CD14-positive monocyte (primary cell): ENCODE data around the gene ADAT3. TPM values are rescaled to one million over a fixed set of nuclear protein-coding genes. Genes with fewer than 3 reads are reported as not detected.

ENCODE experiments used
- DNase-seq, 3 donors: peaks; one replicate each; pipeline ENCODE4 v3.0.0-alpha.2; 2011 to 2022
- H2AFZ ChIP-seq: 2 replicates; pipeline ENCODE4 v1.6.0; 2012; ENCODE audit warnings: mild to moderate bottlenecking, low read depth, low read length, inconsistent platforms; ENCODE audit not compliant: insufficient read depth, poor library complexity, severe bottlenecking
- H3K27ac ChIP-seq, 2 donors: 1 replicate in 1 of 2; 2 replicates in 1 of 2; pipeline ENCODE4 v1.5.1; 2012 to 2013; ENCODE audit warnings: low read length in 2 of 2, control low read depth in 1 of 2, inconsistent platforms in 1 of 2, low read depth in 1 of 2, mild to moderate bottlenecking in 1 of 2
- H3K27me3 ChIP-seq, 2 donors: one replicate each; pipeline versions ENCODE4 v1.6.0 to v1.6.1; 2011 to 2013; ENCODE audit warnings: low read length in 2 of 2; ENCODE audit not compliant: control insufficient read depth in 2 of 2, insufficient read depth in 2 of 2
- H3K36me3 ChIP-seq, 2 donors: replicated peaks in 1 of 2; 1 replicate in 1 of 2; 2 replicates in 1 of 2; pipeline versions ENCODE4 v1.5.1 to v1.6.1; 2012 to 2013; ENCODE audit warnings: low read length in 2 of 2, control low read depth in 1 of 2, inconsistent platforms in 1 of 2, mild to moderate bottlenecking in 1 of 2; ENCODE audit not compliant: insufficient read depth in 2 of 2, control insufficient read depth in 1 of 2
- H3K4me1 ChIP-seq, 2 donors: 1 replicate in 1 of 2; 2 replicates in 1 of 2; pipeline versions ENCODE4 v1.5.1 to v1.6.1; 2012 to 2013; ENCODE audit warnings: low read length in 2 of 2, control low read depth in 1 of 2, inconsistent platforms in 1 of 2, mild to moderate bottlenecking in 1 of 2, moderate library complexity in 1 of 2; ENCODE audit not compliant: insufficient read depth in 2 of 2, control insufficient read depth in 1 of 2
- H3K4me2 ChIP-seq: replicated peaks from 2 replicates; pipeline ENCODE3; 2012; ENCODE audit warnings: low read length, moderate library complexity, mild to moderate bottlenecking; ENCODE audit not compliant: poor library complexity, severe bottlenecking; ENCODE audit errors: extremely low read depth
- H3K4me3 ChIP-seq, 3 experiments: fragments of 200-600 bp in 1 of 3; sonication (generic) in 1 of 3; replicated peaks in 1 of 3; 1 replicate in 2 of 3; 2 replicates in 1 of 3; pipeline ENCODE4 v1.5.1; 2011 to 2013; ENCODE audit warnings: low read length in 3 of 3, mild to moderate bottlenecking in 3 of 3, control low read depth in 2 of 3, low read depth in 2 of 3, inconsistent platforms in 1 of 3, moderate library complexity in 1 of 3
- H3K79me2 ChIP-seq: 2 replicates; pipeline ENCODE4 v1.6.0; 2012; ENCODE audit warnings: mild to moderate bottlenecking, control low read depth, inconsistent platforms, low read length, moderate library complexity; ENCODE audit not compliant: insufficient read depth
- H3K9ac ChIP-seq: 2 replicates; pipeline ENCODE4 v1.6.0; 2017; ENCODE audit warnings: low read length, mild to moderate bottlenecking; ENCODE audit not compliant: insufficient read depth, poor library complexity, severe bottlenecking
- H3K9me3 ChIP-seq, 2 donors: replicated peaks in 1 of 2; 1 replicate in 1 of 2; 2 replicates in 1 of 2; pipeline versions ENCODE4 v1.5.1 to v1.6.1; 2012 to 2013; ENCODE audit warnings: low read length in 2 of 2, control low read depth in 1 of 2; ENCODE audit not compliant: control insufficient read depth in 1 of 2, insufficient read depth in 1 of 2
- H4K20me1 ChIP-seq: 2 replicates; pipeline ENCODE4 v1.6.0; 2012; ENCODE audit warnings: mild to moderate bottlenecking, low read length, control low read depth, moderate library complexity; ENCODE audit not compliant: insufficient read depth
- H3K27ac Mint-ChIP-seq, 7 donors: one replicate each; pipeline ENCODE4 v1.8.0; 2020; ENCODE audit warnings: mild to moderate bottlenecking in 7 of 7, mixed read lengths in 7 of 7, moderate library complexity in 6 of 7, inconsistent platforms in 2 of 7
- H3K27me3 Mint-ChIP-seq, 3 donors: one replicate each; pipeline ENCODE4 v1.8.0; 2021 to 2022; ENCODE audit warnings: low read depth in 3 of 3, mild to moderate bottlenecking in 3 of 3, mixed read lengths in 3 of 3, moderate library complexity in 3 of 3, inconsistent platforms in 1 of 3
- H3K36me3 Mint-ChIP-seq, 2 donors: one replicate each; pipeline ENCODE4 v1.8.0; 2020; ENCODE audit warnings: mixed read lengths in 2 of 2, inconsistent platforms in 1 of 2, mild to moderate bottlenecking in 1 of 2
- H3K4me1 Mint-ChIP-seq: one replicate; pipeline ENCODE4 v1.8.0; 2020; ENCODE audit warnings: mild to moderate bottlenecking, mixed read lengths
- H3K4me3 Mint-ChIP-seq, 2 donors: one replicate each; pipeline ENCODE4 v1.8.0; 2020; ENCODE audit warnings: mild to moderate bottlenecking in 2 of 2, mixed read lengths in 2 of 2, moderate library complexity in 1 of 2
- H3K9me3 Mint-ChIP-seq, 7 donors: one replicate each; pipeline ENCODE4 v1.8.0; 2020 to 2022; ENCODE audit warnings: mixed read lengths in 7 of 7, mild to moderate bottlenecking in 6 of 7, moderate library complexity in 6 of 7, inconsistent platforms in 2 of 7
- CTCF ChIP-seq: fragments of 200-600 bp; IDR thresholded peaks from one replicate; pipeline ENCODE4 v1.8.0; 2022; ENCODE audit warnings: antibody characterized with exemption, mild to moderate bottlenecking
- WGBS: methylation state at CpG from one replicate; pipeline ENCODE4 v1.1.5; 2013; ENCODE audit warnings: missing lambda C conversion rate; ENCODE audit not compliant: insufficient coverage; 5-methylcytosine and 5-hydroxymethylcytosine counted together
- intact Hi-C, 2 donors: fragments of 100-400 bp; cut with micrococcal nuclease; formaldehyde crosslinking; loops; one replicate each; pipeline versions ENCODE4 v1.15.0 to v1.15.1; 2023
- polyA plus RNA-seq, 3 donors: library from polyadenylated mRNA; depleted of rRNA in 1 of 3; unstranded in 2 of 3; stranded (reverse) in 1 of 3; fragments of 300-500 nt in 2 of 3; fragments of >200 nt in 1 of 3; fragmentation: Illumina TruSeq in 2 of 3; gene quantifications; 1 replicate in 2 of 3; 2 replicates in 1 of 3; pipeline ENCODE4 v1.2.3, GENCODE V29; 2012 to 2021

Gene ADAT3
- polyA plus RNA-seq, 3 donors = 2.7 to 3.2 (median 3.1) TPM

- Histone ChIP-seq H3K9me3 (no peaks in the 10 kb centered on the region), H3K79me2 (peaks cover 71% of the 10 kb centered on the region), H3K27me3 (no peaks in the 10 kb centered on the region), H3K4me3 (no peak overlapping the region), H4K20me1 (peaks cover 58% of the 10 kb centered on the region), H2AFZ (no peak overlapping the region), H3K9ac (no peak overlapping the region), H3K4me2 (no peak overlapping the region), H3K27ac (no peak overlapping the region), H3K36me3 (peaks cover 6 to 16% of the 10 kb centered on the region in 2 donors), H3K4me1 (peaks cover 24 to 41% of the 10 kb centered on the region in 2 donors)
- Mint-ChIP-seq H3K4me3 (no peak overlapping the region), H3K27me3 (no peaks in the 10 kb centered on the region), H3K27ac (peak overlapping the region in 1 of 7 donors; percentile 42), H3K36me3 (peaks cover 5 to 22% of the 10 kb centered on the region in 2 donors), H3K9me3 (no peaks in the 10 kb centered on the region), H3K4me1 (peaks cover 40% of the 10 kb centered on the region)
- WGBS = 99% methylated on average over 12 of the region's 13 CpGs
- intact Hi-C loops = no loop called here
- no peak for TF ChIP-seq CTCF
- DNase-seq = no peak
Measured at GRCh38 chr19:1908364-1908678, 3.1 kb downstream of the ADAT3 start.

GRCh38 chr19:1909761-1910080 lies 4.5 kb downstream of the ADAT3 start:
- no peak overlapping the region for H3K27ac Mint-ChIP-seq
- peaks cover 72% of the 10 kb centered on the region for H4K20me1 ChIP-seq
- DNase-seq = no peak

More at GRCh38 chr19:1909761-1910080, 4.5 kb downstream of the ADAT3 start:
- Histone ChIP-seq H3K27me3 (no peaks in the 10 kb centered on the region), H3K79me2 (peaks cover 84% of the 10 kb centered on the region), H3K36me3 (peaks cover 9 to 25% of the 10 kb centered on the region in 2 donors), H3K4me3 (no peak overlapping the region), H3K27ac (no peak overlapping the region), H3K9me3 (no peaks in the 10 kb centered on the region), H3K4me1 (peaks cover 10 to 27% of the 10 kb centered on the region in 2 donors), H3K9ac (no peak overlapping the region), H2AFZ (no peak overlapping the region), H3K4me2 (no peak overlapping the region)
- Mint-ChIP-seq H3K9me3 (no peaks in the 10 kb centered on the region), H3K36me3 (peaks cover 8 to 29% of the 10 kb centered on the region in 2 donors), H3K4me1 (peaks cover 27% of the 10 kb centered on the region), H3K27me3 (no peaks in the 10 kb centered on the region), H3K4me3 (peak overlapping the region in 1 of 2 donors; percentile 39)
- WGBS = 0% methylated on average over 3 of the region's 10 CpGs
- intact Hi-C loops = no loop called here
- TF ChIP-seq CTCF = no peak
